ENCODE results near the gene IGF1R. TPM values are rescaled to one million over a fixed set of nuclear protein-coding genes. Genes with fewer than 3 reads are reported as not detected.
A peak's percentile ranks its signal among the peaks of the same experiment; 100 is the strongest.

The IGF1R gene
- polyA plus RNA-seq, 6 donors from 2014 or later = 0.78 to 5.5 (median 3.3) TPM

DNA sequence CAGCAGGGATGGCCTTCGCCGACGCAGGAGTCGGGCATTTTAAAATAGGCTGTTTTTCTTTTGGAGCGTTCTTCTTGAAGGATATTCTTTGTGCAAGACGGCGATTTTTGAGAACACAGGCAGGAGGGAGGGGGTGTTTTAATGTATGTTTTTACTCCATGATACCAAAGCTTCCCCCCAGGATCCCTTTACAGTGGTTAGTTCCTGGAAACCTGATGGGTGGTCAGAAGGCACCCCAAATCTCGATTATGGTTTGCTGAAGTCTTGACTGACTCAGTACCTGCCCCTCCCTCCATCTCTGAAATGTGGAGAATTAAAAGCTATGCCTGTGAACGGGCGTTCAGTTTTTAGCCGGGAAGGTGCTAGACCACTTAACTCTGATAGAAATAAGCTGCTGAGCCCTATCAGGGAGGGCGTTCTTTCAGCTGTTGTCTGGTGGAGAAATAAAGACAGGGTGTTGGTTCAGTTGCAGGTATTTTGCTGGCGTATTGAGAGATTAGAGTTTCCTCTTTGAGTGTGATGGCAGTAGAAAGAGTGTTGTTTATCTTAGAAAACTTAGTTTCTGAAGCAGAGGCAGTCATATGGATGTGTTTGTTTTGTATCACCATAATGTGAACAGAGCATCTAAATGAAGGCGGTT lies 3.4 kb downstream of the IGF1R start:
- Mint-ChIP-seq H3K27ac (peak overlapping the region in 5 of 6 donors; percentile 45 to 92 (median 90)), H3K36me3 (peaks cover 0 to 8% of the 10 kb centered on the region in 2 donors), H3K4me3 (peak overlapping the region; percentile 88 to 97 (median 90)), H3K9me3 (peaks cover 0 to 10% (median 0%) of the 10 kb centered on the region in 7 donors), H3K27me3 (peaks cover 9 to 41% (median 30%) of the 10 kb centered on the region in 3 donors), H3K4me1 (peaks cover 16 to 36% (median 29%) of the 10 kb centered on the region in 3 donors)
- ATAC-seq (ENCODE audit: low read depth in 2 of 2) = no peak
- no peak for DNase-seq

DNA sequence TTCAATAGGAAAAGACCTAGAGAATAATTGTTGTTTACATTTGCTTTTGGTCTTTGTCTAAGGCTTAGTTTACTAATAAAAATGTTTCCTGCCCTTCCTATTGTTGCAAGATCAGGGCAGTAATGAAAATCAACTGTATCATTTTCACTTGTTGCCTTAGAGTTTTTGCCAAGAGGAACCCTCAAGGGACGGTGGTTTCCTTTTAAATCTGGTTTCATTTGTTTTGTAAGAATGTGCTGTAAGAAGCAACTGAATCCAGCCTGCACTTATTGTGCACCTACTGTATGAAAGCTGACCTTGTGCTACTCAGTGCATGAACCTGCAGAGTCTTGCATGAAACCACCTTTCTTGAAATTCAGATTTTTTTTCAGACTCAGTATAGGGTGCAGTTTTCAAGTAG lies 5.3 kb downstream of the IGF1R start:
- peaks cover 0 to 8% of the 10 kb centered on the region in 2 donors for H3K36me3 Mint-ChIP-seq
- H3K27ac Mint-ChIP-seq = no peak overlapping the region
- peaks cover 12 to 32% (median 29%) of the 10 kb centered on the region in 3 donors for H3K4me1 Mint-ChIP-seq
- DNase-seq (no peak), ATAC-seq (ENCODE audit: low read depth in 2 of 2) (no peak)
- H3K4me3 Mint-ChIP-seq = no peak overlapping the region
- peaks cover 0 to 10% (median 0%) of the 10 kb centered on the region in 7 donors for H3K9me3 Mint-ChIP-seq
- peaks cover 9 to 41% (median 30%) of the 10 kb centered on the region in 3 donors for H3K27me3 Mint-ChIP-seq

DNA sequence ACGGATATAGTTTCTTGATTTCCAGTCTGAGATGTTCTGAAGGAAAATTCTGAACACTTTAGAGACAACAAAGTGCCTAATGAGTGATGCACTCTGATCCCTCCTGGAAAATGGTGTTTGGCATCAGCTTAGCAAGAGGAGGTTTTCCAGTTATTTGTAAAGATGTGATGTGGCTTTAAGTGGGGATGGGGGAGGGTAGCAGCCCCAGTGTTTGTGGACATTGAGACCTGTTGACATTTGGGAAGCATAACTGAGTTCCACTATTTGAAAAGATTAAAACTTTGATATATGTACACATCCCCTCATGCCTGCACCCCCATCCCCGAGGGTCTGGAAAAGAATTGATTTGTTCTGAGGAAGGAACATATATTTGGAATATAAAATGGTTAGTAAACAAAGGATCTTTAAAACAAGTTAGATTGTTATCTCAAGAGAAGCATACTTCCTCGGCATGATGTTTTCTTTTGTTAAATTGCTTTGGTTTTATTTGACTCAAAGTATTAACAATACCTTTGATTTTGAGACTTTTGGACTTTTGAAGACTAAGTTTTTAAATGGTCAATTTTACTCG lies 6.5 kb downstream of the IGF1R start:
- ATAC-seq (ENCODE audit: low read depth in 2 of 2) (no peak), DNase-seq (no peak)
- no peak overlapping the region for H3K4me3 Mint-ChIP-seq
- H3K27ac Mint-ChIP-seq = no peak overlapping the region
- peaks cover 13 to 41% (median 38%) of the 10 kb centered on the region in 3 donors for H3K27me3 Mint-ChIP-seq
- H3K36me3 Mint-ChIP-seq = peaks cover 0 to 8% of the 10 kb centered on the region in 2 donors
- H3K9me3 Mint-ChIP-seq = peaks cover 0 to 10% (median 0%) of the 10 kb centered on the region in 7 donors
- H3K4me1 Mint-ChIP-seq = peaks cover 16 to 32% (median 29%) of the 10 kb centered on the region in 3 donors

DNA sequence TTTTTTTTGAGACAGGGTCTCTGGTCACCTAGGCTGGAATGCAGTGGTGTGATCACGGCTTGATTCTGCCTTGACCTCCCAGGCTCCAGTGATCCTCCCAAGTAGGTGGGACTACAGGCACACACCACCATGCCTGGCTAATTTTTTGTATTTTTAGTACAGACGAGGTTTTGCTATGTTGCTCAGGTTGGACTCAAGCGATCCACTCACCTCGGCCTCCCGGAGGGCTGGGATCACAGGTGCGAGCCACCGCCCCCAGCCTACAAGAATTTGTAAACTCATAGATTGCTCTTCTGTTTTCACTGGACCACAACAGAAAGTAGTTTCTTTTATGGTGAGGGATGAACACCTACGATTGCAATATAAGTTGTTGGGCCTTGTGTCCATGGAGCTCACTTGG lies 7.4 kb downstream of the IGF1R start:
- Mint-ChIP-seq H3K4me1 (peaks cover 11 to 27% (median 22%) of the 10 kb centered on the region in 3 donors), H3K27me3 (peaks cover 11 to 36% (median 35%) of the 10 kb centered on the region in 3 donors), H3K36me3 (peaks cover 0 to 3% of the 10 kb centered on the region in 2 donors), H3K4me3 (no peak overlapping the region), H3K27ac (peak overlapping the region in 1 of 6 donors; percentile 41), H3K9me3 (peaks cover 0 to 6% (median 0%) of the 10 kb centered on the region in 7 donors)
- DNase-seq (no peak), ATAC-seq (ENCODE audit: low read depth in 2 of 2) (no peak)

DNA sequence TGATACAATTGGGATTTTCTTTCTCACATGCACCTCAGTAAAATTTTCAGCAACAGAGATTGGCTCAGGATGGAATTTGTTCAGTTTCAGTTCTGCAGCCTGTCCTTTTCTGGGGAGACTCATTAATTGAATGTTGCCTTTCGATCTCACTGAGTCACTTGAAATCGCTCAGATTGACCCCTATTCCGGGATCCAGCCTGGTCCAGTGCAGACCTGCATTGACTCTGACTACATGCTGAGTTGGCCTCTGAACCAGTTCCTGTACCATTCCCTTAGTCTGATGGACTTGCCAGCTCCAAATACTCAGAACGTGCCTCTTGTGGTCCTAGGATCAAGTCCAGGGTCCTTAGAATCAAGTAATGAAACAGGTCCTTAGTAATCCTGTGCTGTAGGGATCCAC lies 9.4 kb downstream of the IGF1R start:
- peaks cover 7 to 10% (median 10%) of the 10 kb centered on the region in 3 donors for H3K4me1 Mint-ChIP-seq
- ATAC-seq (ENCODE audit: low read depth in 2 of 2) (no peak), DNase-seq (no peak)
- peak overlapping the region in 1 of 6 donors; percentile 71 for H3K27ac Mint-ChIP-seq
- H3K9me3 Mint-ChIP-seq = no peaks in the 10 kb centered on the region
- H3K36me3 Mint-ChIP-seq = no peaks in the 10 kb centered on the region
- H3K4me3 Mint-ChIP-seq = no peak overlapping the region
- H3K27me3 Mint-ChIP-seq = peaks cover 4 to 23% (median 16%) of the 10 kb centered on the region in 3 donors

DNA sequence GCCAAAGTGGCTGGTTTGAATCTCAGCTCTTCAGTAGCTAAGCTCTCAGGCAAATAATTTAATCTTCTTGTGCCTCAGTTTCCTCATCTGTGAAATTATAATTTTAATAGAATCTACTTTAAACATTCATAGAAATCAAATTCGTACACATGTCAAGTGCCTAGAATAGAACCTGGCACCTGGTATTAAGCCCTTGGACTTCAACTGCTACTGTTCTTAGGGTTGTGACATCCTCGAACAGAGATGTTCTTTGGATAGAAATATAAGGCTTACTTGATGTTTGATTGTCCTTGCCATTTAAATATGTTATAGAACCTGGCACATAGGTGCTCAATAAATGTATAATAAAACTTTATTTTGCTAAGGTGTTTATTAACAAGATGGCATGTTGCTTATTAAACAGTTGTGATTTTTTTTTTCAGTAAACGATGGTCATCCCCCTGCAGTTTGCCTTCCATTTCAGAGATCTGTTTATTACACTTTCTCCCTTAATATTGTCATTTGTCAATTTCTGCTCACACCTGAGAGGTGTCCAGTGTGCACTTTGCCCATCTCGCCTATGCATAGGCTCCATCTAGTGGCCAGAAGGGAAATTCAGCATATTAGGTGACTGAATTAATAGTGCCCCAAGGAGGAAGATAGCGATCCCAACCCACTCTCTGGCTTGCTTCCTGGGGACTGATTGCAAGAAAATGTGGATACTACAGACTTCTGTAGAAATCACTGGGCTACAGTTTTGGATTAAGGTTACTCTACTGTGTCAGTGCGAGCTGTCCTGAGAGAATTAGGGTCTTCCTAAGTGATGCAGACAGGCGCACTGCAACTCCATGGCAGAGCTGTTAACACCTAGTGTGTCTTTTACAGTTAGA lies 10.7 kb downstream of the IGF1R start:
- no peak overlapping the region for H3K4me3 Mint-ChIP-seq

DNA sequence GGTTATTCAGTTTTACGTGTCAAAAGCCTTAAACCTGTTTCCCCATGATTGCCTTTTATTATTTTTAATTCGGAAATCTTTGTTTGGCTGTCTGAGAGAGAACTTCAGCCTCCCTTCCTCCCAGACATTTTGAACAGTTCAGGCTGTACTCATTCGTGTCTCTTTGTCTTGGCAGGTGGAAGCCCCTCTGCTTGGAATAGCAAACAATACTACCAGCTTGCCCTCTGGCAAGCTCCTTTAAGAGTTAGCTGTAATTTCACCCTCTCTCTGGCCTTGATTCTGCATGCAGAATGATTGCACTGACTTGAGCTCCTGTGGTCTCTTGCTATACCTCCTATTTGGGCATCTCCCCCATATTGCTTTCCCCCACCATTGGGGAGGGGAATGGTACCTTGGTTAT lies 11.7 kb downstream of the IGF1R start:
- Mint-ChIP-seq H3K4me3 (no peak overlapping the region), H3K9me3 (no peaks in the 10 kb centered on the region), H3K27ac (no peak overlapping the region), H3K27me3 (peaks cover 0 to 18% (median 4%) of the 10 kb centered on the region in 3 donors), H3K4me1 (peaks cover 3 to 10% (median 7%) of the 10 kb centered on the region in 3 donors), H3K36me3 (no peaks in the 10 kb centered on the region)
- DNase-seq (no peak), ATAC-seq (ENCODE audit: low read depth in 2 of 2) (no peak)

More for the DNA sequence above, 10.7 kb downstream of the IGF1R start:
- Mint-ChIP-seq H3K4me1 (peaks cover 3 to 10% (median 7%) of the 10 kb centered on the region in 3 donors), H3K36me3 (no peaks in the 10 kb centered on the region), H3K9me3 (no peaks in the 10 kb centered on the region), H3K27ac (no peak overlapping the region), H3K27me3 (peaks cover 4 to 24% (median 9%) of the 10 kb centered on the region in 3 donors)
- DNase-seq (peak; percentile 47), ATAC-seq (ENCODE audit: low read depth in 2 of 2) (peak; percentile 55 to 84)

DNA sequence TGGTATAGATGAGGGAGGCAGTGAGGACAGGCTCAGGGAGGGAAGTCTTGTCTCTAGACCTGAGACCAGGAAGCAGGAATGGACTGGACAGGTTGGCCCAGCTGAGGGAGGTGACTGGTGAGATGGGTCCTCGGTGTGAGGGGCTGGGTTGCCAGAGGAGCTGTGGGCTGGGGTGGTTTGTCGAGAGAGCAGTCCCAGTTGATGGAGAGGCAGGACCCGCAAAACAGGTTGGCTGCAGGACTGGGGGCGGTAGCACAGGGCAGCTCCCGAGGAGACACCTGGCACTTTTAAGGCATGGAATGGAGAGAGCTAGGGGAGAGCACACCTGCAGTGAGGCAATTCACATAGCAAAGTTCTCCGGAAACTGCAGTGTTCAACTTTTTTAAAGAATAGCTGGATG lies 14.7 kb downstream of the IGF1R start:
- H3K4me1 Mint-ChIP-seq = peaks cover 7 to 9% (median 9%) of the 10 kb centered on the region in 3 donors
- peak overlapping the region in 1 of 8 donors; percentile 19 for H3K4me3 Mint-ChIP-seq
- H3K27me3 Mint-ChIP-seq = peaks cover 0 to 18% (median 4%) of the 10 kb centered on the region in 3 donors
- DNase-seq = no peak
- peak overlapping the region in 3 of 6 donors; percentile 43 to 91 (median 44) for H3K27ac Mint-ChIP-seq
- H3K36me3 Mint-ChIP-seq = no peaks in the 10 kb centered on the region
- ATAC-seq (ENCODE audit: low read depth in 2 of 2) = no peak
- no peaks in the 10 kb centered on the region for H3K9me3 Mint-ChIP-seq

DNA sequence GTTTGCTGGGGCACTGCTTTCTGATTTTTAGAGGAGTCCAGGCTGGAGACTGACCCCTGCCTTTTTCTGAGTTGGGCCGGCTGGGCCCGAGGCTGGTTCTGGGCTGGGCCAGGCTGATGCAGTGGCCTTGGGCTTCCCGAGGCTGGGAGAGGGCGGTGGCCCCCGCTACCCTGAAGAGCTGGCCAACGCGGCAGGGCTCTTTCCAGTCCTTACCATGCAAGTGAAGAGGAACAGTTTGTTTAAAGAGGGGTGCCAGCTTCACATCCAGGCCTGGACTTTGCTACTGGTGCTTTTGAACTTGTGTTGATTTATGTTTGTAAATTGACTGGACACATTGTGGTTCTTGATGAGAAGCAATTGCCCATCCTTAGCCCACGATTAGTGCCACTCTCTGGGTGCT lies 15.3 kb downstream of the IGF1R start:
- H3K27me3 Mint-ChIP-seq = peaks cover 0 to 18% (median 4%) of the 10 kb centered on the region in 3 donors
- no peaks in the 10 kb centered on the region for H3K36me3 Mint-ChIP-seq
- DNase-seq = no peak
- H3K27ac Mint-ChIP-seq = no peak overlapping the region
- H3K4me1 Mint-ChIP-seq = peaks cover 7 to 9% (median 9%) of the 10 kb centered on the region in 3 donors
- no peak overlapping the region for H3K4me3 Mint-ChIP-seq
- H3K9me3 Mint-ChIP-seq = no peaks in the 10 kb centered on the region
- ATAC-seq (ENCODE audit: low read depth in 2 of 2) = no peak

DNA sequence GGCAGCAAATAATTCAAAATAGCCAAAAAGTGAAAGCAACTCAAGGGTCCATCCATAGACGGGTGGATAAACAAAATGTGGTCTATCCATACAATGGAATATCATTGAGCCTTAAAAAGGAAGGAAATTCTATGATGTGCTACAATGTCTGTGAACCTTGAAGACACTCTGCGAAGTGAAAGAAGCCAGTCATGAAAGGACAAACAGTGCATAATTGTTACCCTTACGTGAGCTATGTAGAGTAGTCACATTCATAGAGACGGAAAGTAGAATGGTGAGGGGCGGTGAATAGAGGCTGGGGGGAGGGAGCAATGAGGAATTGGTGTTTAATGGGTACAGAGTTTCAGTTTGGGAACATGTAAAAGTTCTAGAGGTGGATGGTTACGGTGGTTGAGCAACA lies 18.1 kb downstream of the IGF1R start:
- ATAC-seq (ENCODE audit: low read depth in 2 of 2) (no peak), DNase-seq (no peak)
- Mint-ChIP-seq H3K27me3 (peaks cover 0 to 6% (median 0%) of the 10 kb centered on the region in 3 donors), H3K36me3 (no peaks in the 10 kb centered on the region), H3K4me3 (no peak overlapping the region), H3K27ac (peak overlapping the region in 1 of 6 donors; percentile 36), H3K9me3 (no peaks in the 10 kb centered on the region), H3K4me1 (peaks cover 6 to 29% (median 13%) of the 10 kb centered on the region in 3 donors)

DNA sequence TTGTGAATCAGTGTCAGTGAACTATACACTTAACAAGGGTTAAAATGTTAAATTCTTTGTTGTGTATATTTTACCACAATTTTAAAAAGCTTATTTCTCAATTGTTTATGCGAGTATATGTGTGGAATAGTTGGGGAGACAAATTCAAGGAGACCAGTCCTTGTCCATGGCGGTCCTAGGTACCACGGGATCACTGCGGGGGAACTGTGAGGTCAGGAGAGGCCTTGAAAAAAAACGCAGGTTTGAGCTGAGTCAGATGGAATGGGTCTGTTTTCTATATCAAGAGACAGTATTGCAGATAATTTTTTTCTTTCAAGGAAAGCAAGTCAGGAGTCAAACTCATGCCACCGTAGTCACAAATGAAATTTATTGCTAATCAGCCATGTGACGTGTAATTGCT lies 18.5 kb downstream of the IGF1R start:
- no peak for ATAC-seq (ENCODE audit: low read depth in 2 of 2)
- Mint-ChIP-seq H3K4me1 (peaks cover 6 to 29% (median 13%) of the 10 kb centered on the region in 3 donors), H3K36me3 (no peaks in the 10 kb centered on the region), H3K4me3 (peak overlapping the region in 1 of 8 donors; percentile 22), H3K27ac (no peak overlapping the region), H3K9me3 (no peaks in the 10 kb centered on the region), H3K27me3 (peaks cover 0 to 6% (median 0%) of the 10 kb centered on the region in 3 donors)
- DNase-seq = no peak

DNA sequence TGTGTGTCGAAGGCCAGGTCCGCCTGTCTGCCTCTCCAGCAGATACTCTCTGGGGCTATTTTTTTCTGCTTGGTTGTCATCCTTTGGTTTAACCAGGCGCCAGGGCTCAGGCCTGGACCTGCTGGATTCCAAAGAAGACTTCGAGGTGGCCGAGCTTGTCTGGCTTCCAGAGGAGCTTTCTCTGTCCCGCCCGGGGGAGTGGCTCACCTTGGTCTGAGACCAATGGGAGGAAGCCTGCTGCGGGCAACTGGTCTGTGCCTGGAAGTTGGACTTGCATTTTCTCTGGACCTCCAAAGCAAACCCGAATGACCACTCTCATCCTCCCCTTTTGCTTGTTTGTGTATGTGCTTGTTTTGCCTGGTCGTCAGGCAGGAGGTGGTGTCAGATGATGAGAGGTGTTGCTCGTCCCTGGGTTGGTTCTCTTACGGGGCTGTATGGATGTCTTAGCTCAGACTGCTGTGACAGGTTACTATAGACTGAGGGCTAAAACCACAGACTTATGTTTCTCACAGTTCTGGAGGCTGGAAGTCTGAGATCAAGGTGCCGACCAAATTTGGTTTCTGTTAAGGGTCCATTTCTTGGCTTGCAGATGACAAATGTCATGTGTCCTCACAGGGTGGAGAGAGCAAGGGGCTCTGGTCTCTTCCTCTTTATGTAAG lies 19.3 kb downstream of the IGF1R start:
- peaks cover 0 to 4% (median 0%) of the 10 kb centered on the region in 3 donors for H3K27me3 Mint-ChIP-seq
- ATAC-seq (ENCODE audit: low read depth in 2 of 2) (no peak), DNase-seq (no peak)
- H3K4me3 Mint-ChIP-seq = no peak overlapping the region
- H3K9me3 Mint-ChIP-seq = no peaks in the 10 kb centered on the region
- no peaks in the 10 kb centered on the region for H3K36me3 Mint-ChIP-seq
- no peak overlapping the region for H3K27ac Mint-ChIP-seq
- H3K4me1 Mint-ChIP-seq = peaks cover 6 to 29% (median 11%) of the 10 kb centered on the region in 3 donors

Measured in naive B cell (primary cell).